Stimulated activated CD8-positive, alpha-beta memory T cell treated with anti-CD3 and anti-CD28 coated beads, Interleukin-7, amount 100 ng/mL, for 1 hour (primary cell): ENCODE results near the gene TTC28.
"Not testable (repeated sequence)": the region's sequence is repeated elsewhere in the genome, so short reads cannot be mapped to it uniquely, and the experiment has no call there.

Experiments
- DNase-seq, 2 donors: peaks; one replicate each; pipeline ENCODE4 v3.0.0-alpha.2; 2020; ENCODE audit warnings: low read depth in 2 of 2

The TTC28 gene

GRCh38 chr22:28488825-28489224 lies 190.8 kb downstream of the TTC28 start:
- DNase-seq = no peak

- DNase-seq = no peak
Observed at GRCh38 chr22:28484662-28485061, 195.0 kb downstream of the TTC28 start.

- DNase-seq = no peak
Observed at GRCh38 chr22:28481725-28482124, 197.9 kb downstream of the TTC28 start.

- DNase-seq = no peak
Observed at GRCh38 chr22:28480000-28480715, 199.5 kb downstream of the TTC28 start.

- DNase-seq = no peak
Observed at GRCh38 chr22:28478564-28478963, 201.1 kb downstream of the TTC28 start.

- no peak for DNase-seq
Observed at GRCh38 chr22:28477556-28477955, 202.1 kb downstream of the TTC28 start.

GRCh38 chr22:28474330-28474729 lies 205.3 kb downstream of the TTC28 start:
- DNase-seq = no peak

GRCh38 chr22:28473258-28473657 lies 206.4 kb downstream of the TTC28 start:
- no peak for DNase-seq

GRCh38 chr22:28467055-28467454 lies 212.6 kb downstream of the TTC28 start:
- not testable (repeated sequence) for DNase-seq

- no peak for DNase-seq
Observed at GRCh38 chr22:28466399-28466798, 213.2 kb downstream of the TTC28 start.

- no peak for DNase-seq
Observed at GRCh38 chr22:28465841-28466240, 213.8 kb downstream of the TTC28 start.

- DNase-seq = no peak
Observed at GRCh38 chr22:28464127-28464526, 215.5 kb downstream of the TTC28 start.

GRCh38 chr22:28463408-28463807 lies 216.2 kb downstream of the TTC28 start:
- DNase-seq = not testable (repeated sequence)

GRCh38 chr22:28462901-28463300 lies 216.7 kb downstream of the TTC28 start:
- DNase-seq = no peak

- no peak for DNase-seq
Observed at GRCh38 chr22:28462041-28462440, 217.6 kb downstream of the TTC28 start.

- no peak for DNase-seq
Observed at GRCh38 chr22:28454431-28455064, 225.1 kb downstream of the TTC28 start.

- DNase-seq = no peak
Observed at GRCh38 chr22:28450109-28450508, 229.5 kb downstream of the TTC28 start.

GRCh38 chr22:28449041-28449440 lies 230.6 kb downstream of the TTC28 start:
- no peak for DNase-seq

GRCh38 chr22:28448625-28449024 lies 231.0 kb downstream of the TTC28 start:
- DNase-seq = no peak

- DNase-seq = no peak
Observed at GRCh38 chr22:28444659-28445058, 235.0 kb downstream of the TTC28 start.

- DNase-seq = no peak
Observed at GRCh38 chr22:28443526-28443876, 236.1 kb downstream of the TTC28 start.

GRCh38 chr22:28442711-28443525 lies 236.7 kb downstream of the TTC28 start:
- no peak for DNase-seq

- peak; percentile 12 to 16 for DNase-seq
Observed at GRCh38 chr22:28442264-28442710, 237.4 kb downstream of the TTC28 start.
